Measurements from ENCODE around the gene VAPA. TPM values are rescaled to one million over a fixed set of nuclear protein-coding genes. Genes with fewer than 3 reads are reported as not detected.

Gene VAPA
- total and polyA plus RNA-seq, 9 of the 15 experiments (the other 6 are each of a cell fraction or from before 2014, with no cell fraction given), result 219 to 902 (median 526) TPM

- peak; percentile 16; the same call in 1 of the 2 replicates for TF ChIP-seq ZNF407 (IDR thresholded peaks at IDR 0.05; ENCODE audit: low read depth)
- TF ChIP-seq JUN (IDR thresholded peaks at IDR 0.05; ENCODE audit: borderline replicate concordance, low read depth, low read length), result no peak
- TF ChIP-seq JUN (CRISPR knock-in tag; IDR thresholded peaks at IDR 0.05; ENCODE audit: borderline replicate concordance), result no peak
- no peak for TF ChIP-seq CHCHD3 (CRISPR knock-in tag; IDR thresholded peaks at IDR 0.05)
- TF ChIP-seq ZBTB5 (IDR thresholded peaks at IDR 0.05), result no peak
- 0 out of 2 replicates have a peak, but pooled peaks have one; percentile 65 for TF ChIP-seq THRB (CRISPR knock-in tag; conservative IDR thresholded peaks at IDR 0.05)
- no peak for TF ChIP-seq FOXM1 (IDR thresholded peaks at IDR 0.05; ENCODE audit: low read depth)
- no peak for TF ChIP-seq FOXM1 (CRISPR knock-in tag; IDR thresholded peaks at IDR 0.05; ENCODE audit: low read depth)
- TF ChIP-seq BCL6 (CRISPR knock-in tag; IDR thresholded peaks at IDR 0.05), result 0 out of 2 replicates have a peak, but pooled peaks have one; percentile 43
- TF ChIP-seq ZNF239 (CRISPR knock-in tag; IDR thresholded peaks at IDR 0.05), result no peak; the same call in 1 of the 2 replicates
- no peak for TF ChIP-seq RHOXF2B (CRISPR knock-in tag; conservative IDR thresholded peaks at IDR 0.05)
- TF ChIP-seq ILF3 (IDR thresholded peaks at IDR 0.05; ENCODE audit: borderline replicate concordance), result no peak
- no peak for TF ChIP-seq ZKSCAN1 (IDR thresholded peaks at IDR 0.05; ENCODE audit: low read depth, low read length)
- no peak for TF ChIP-seq NELFE (IDR thresholded peaks at IDR 0.05; ENCODE audit: insufficient read depth, insufficient read length)
- TF ChIP-seq PRPF4 (IDR thresholded peaks at IDR 0.05; ENCODE audit: insufficient read depth, low read depth, low read length, poor library complexity, severe bottlenecking), result no peak
- TF ChIP-seq KLF6 (CRISPR knock-in tag; IDR thresholded peaks at IDR 0.05; ENCODE audit: borderline replicate concordance), result no peak
- TF ChIP-seq CHD1 (IDR thresholded peaks at IDR 0.05; ENCODE audit: low read length), result peak; percentile 38
- TF ChIP-seq XRCC3 (IDR thresholded peaks at IDR 0.05), result no peak
These were observed 37.5 kb upstream of the VAPA start (continued) for GRCh38 chr18:9876212-9876866.
